IMR-90 (cell line): ENCODE results near the gene FBXL19. TPM values are rescaled to one million over a fixed set of nuclear protein-coding genes. Genes with fewer than 3 reads are reported as not detected.

ENCODE experiments used
- ATAC-seq: fragments of 200-7000 bp; cut with Tn5 transposase; 2 replicates; pipeline ENCODE4 v1.9.1; 2020; ENCODE audit warnings: low read depth, mild to moderate bottlenecking, moderate library complexity
- BruUV-seq: library from RNA; stranded (reverse); fragments of 400-500 nt; replicated peaks from 2 replicates; lab custom pipeline; 2021; lab: Mats Ljungman, UMichigan
- CTCF ChIA-PET: fragments of 300-600 bp; formaldehyde crosslinking; extraction: SDS; loops from one replicate; lab custom pipeline; 2021; ENCODE audit warnings: antibody characterized with exemption; lab: Yijun Ruan, JAX
- POLR2A ChIA-PET: fragments of 300-600 bp; sonication (Branson Sonifier 250); formaldehyde crosslinking; loops from one replicate; lab custom pipeline; 2022; ENCODE audit warnings: antibody characterized with exemption; ENCODE audit not compliant: unreplicated experiment; lab: Charles Lee
- DNase-seq: peaks from one replicate; pipeline ENCODE4 v3.0.0; 2013
- H2AFZ ChIP-seq: replicated peaks from 2 replicates; pipeline ENCODE3; 2013; ENCODE audit warnings: low read length, mild to moderate bottlenecking; ENCODE audit not compliant: poor library complexity
- H2AK5ac ChIP-seq: 2 replicates; pipeline ENCODE4 v1.6.1; 2013; ENCODE audit warnings: low read depth, low read length, inconsistent platforms
- H2AK9ac ChIP-seq: replicated peaks from 2 replicates; pipeline ENCODE3; 2013; ENCODE audit warnings: mild to moderate bottlenecking, low read depth, low read length, moderate library complexity; ENCODE audit not compliant: poor library complexity
- H2BK120ac ChIP-seq: 2 replicates; pipeline ENCODE4 v1.6.1; 2013; ENCODE audit warnings: low read depth, low read length, inconsistent platforms
- H2BK15ac ChIP-seq: 3 replicates; pipeline ENCODE4 v1.6.1; 2013; ENCODE audit warnings: low read depth, low read length, inconsistent platforms
- H2BK20ac ChIP-seq: 2 replicates; pipeline ENCODE4 v1.6.1; 2013; ENCODE audit warnings: low read depth, mild to moderate bottlenecking, inconsistent platforms, low read length, moderate library complexity
- H2BK5ac ChIP-seq: 2 replicates; pipeline ENCODE4 v1.6.1; 2013; ENCODE audit warnings: mild to moderate bottlenecking, low read depth, low read length, inconsistent platforms; ENCODE audit not compliant: poor library complexity, severe bottlenecking
- H3K14ac ChIP-seq: replicated peaks from 2 replicates; pipeline ENCODE4 v1.6.1; 2013; ENCODE audit warnings: low read depth, low read length, inconsistent platforms
- H3K18ac ChIP-seq: 2 replicates; pipeline ENCODE4 v1.6.1; 2013; ENCODE audit warnings: low read depth, low read length, control low read depth
- H3K23ac ChIP-seq: 2 replicates; pipeline ENCODE4 v1.6.1; 2013; ENCODE audit warnings: low read depth, low read length, inconsistent platforms
- H3K27ac ChIP-seq: 2 replicates; pipeline ENCODE4 v1.5.1; 2013; ENCODE audit warnings: mild to moderate bottlenecking, control low read depth, low read length; ENCODE audit not compliant: insufficient read depth
- H3K27me3 ChIP-seq: 2 replicates; pipeline ENCODE4 v1.6.1; 2013; ENCODE audit warnings: low read length; ENCODE audit not compliant: control insufficient read depth, insufficient read depth
- H3K36me3 ChIP-seq: 2 replicates; pipeline ENCODE4 v1.6.1; 2013; ENCODE audit warnings: low read length, mixed read lengths; ENCODE audit not compliant: control insufficient read depth, insufficient read depth
- H3K4ac ChIP-seq: 2 replicates; pipeline ENCODE4 v1.6.1; 2013; ENCODE audit warnings: low read depth, low read length, inconsistent platforms
- H3K4me1 ChIP-seq: 2 replicates; pipeline ENCODE4 v1.6.1; 2013; ENCODE audit warnings: low read length, mixed read lengths; ENCODE audit not compliant: control insufficient read depth, insufficient read depth
- H3K4me2 ChIP-seq: 2 replicates; pipeline ENCODE4 v1.6.1; 2013; ENCODE audit warnings: low read depth, mild to moderate bottlenecking, control low read depth, low read length, moderate library complexity
- H3K4me3 ChIP-seq: 2 replicates; pipeline ENCODE4 v1.5.1; 2013; ENCODE audit warnings: low read depth, mild to moderate bottlenecking, control low read depth, low read length, moderate library complexity; ENCODE audit not compliant: insufficient read depth
- H3K56ac ChIP-seq: 2 replicates; pipeline ENCODE4 v1.6.1; 2013; ENCODE audit warnings: low read length, inconsistent platforms; ENCODE audit not compliant: insufficient read depth; ENCODE audit errors: extremely low read depth
- H3K79me1 ChIP-seq, 2 experiments: 2 replicates each; pipeline ENCODE4 v1.6.1; 2013; ENCODE audit warnings: low read length in 2 of 2, inconsistent platforms in 1 of 2, low read depth in 1 of 2
- H3K9ac ChIP-seq: 2 replicates; pipeline ENCODE4 v1.6.1; 2013; ENCODE audit warnings: low read depth, low read length, control low read depth
- H3K9me1 ChIP-seq: 2 replicates; pipeline ENCODE4 v1.6.1; 2013; ENCODE audit warnings: low read length, inconsistent platforms; ENCODE audit not compliant: insufficient read depth
- H3K9me3 ChIP-seq: 2 replicates; pipeline ENCODE4 v1.6.1; 2013; ENCODE audit warnings: low read length; ENCODE audit not compliant: control insufficient read depth, insufficient read depth
- H4K20me1 ChIP-seq: 2 replicates; pipeline ENCODE4 v1.6.1; 2013; ENCODE audit warnings: low read length, inconsistent platforms; ENCODE audit not compliant: insufficient read depth
- H4K5ac ChIP-seq: 2 replicates; pipeline ENCODE4 v1.6.1; 2013; ENCODE audit warnings: mild to moderate bottlenecking, low read depth, low read length, control low read depth
- H4K8ac ChIP-seq, 2 experiments: 2 replicates each; pipeline ENCODE4 v1.6.1; 2013; ENCODE audit warnings: low read depth in 2 of 2, low read length in 2 of 2, control low read depth in 1 of 2, inconsistent platforms in 1 of 2
- H4K91ac ChIP-seq: 2 replicates; pipeline ENCODE4 v1.6.1; 2013; ENCODE audit warnings: low read depth, low read length, inconsistent platforms; ENCODE audit not compliant: insufficient read depth
- BHLHE40 ChIP-seq: fragments of 150-350 bp; IDR thresholded peaks from 2 replicates; pipeline ENCODE4 v1.6.1; 2016; ENCODE audit warnings: mild to moderate bottlenecking, low read depth, low read length
- CEBPB ChIP-seq: IDR thresholded peaks from 2 replicates; pipeline ENCODE4 v1.6.1; 2012; ENCODE audit warnings: low read depth, low read length, improper control_type of control experiment
- CTCF ChIP-seq: conservative IDR thresholded peaks from 2 replicates; pipeline ENCODE4 v1.5.1; 2012; ENCODE audit warnings: mild to moderate bottlenecking, low read depth, low read length, improper control_type of control experiment
- MAZ ChIP-seq: IDR thresholded peaks from 2 replicates; pipeline ENCODE4 v1.6.1; 2012; ENCODE audit warnings: low read depth, mild to moderate bottlenecking, low read length, improper control_type of control experiment, moderate library complexity, borderline replicate concordance
- POLR2A ChIP-seq: IDR thresholded peaks from 2 replicates; pipeline ENCODE4 v1.6.1; 2012; ENCODE audit warnings: mild to moderate bottlenecking, low read depth, low read length
- RAD21 ChIP-seq: IDR thresholded peaks from 2 replicates; pipeline ENCODE4 v1.6.1; 2012; ENCODE audit warnings: low read length, improper control_type of control experiment
- WGBS, 2 experiments: methylation state at CpG; one replicate each; pipeline versions ENCODE4 v1.1.5 to v1.1.7; 2013; ENCODE audit warnings: missing lambda C conversion rate in 2 of 2; ENCODE audit not compliant: insufficient read length in 1 of 2; ENCODE audit errors: extremely low coverage in 2 of 2; 5-methylcytosine and 5-hydroxymethylcytosine counted together
- dilution Hi-C: fragments of 300-500 bp; cut with HindIII; formaldehyde crosslinking; loops from one replicate; pipeline ENCODE4 v1.14.3; 2018; ENCODE audit warnings: low sequenced_read_pairs; ENCODE audit not compliant: unreplicated experiment
- in situ Hi-C: fragments of 300-500 bp; cut with MboI; formaldehyde crosslinking; loops from 3 replicates; pipeline ENCODE4 v1.14.3; 2019; ENCODE audit warnings: low sequenced_read_pairs, inconsistent platforms, mixed read lengths
- intact Hi-C: fragments of 100-400 bp; cut with micrococcal nuclease; formaldehyde crosslinking; loops from 2 replicates; pipeline ENCODE4 v1.10.0; 2022
- polyA plus RNA-seq, 3 experiments: library from polyadenylated mRNA; depleted of rRNA; stranded (reverse); fragments of >200 nt; gene quantifications; 2 replicates each; pipeline ENCODE4 v1.2.3, GENCODE V29; 2012; ENCODE audit warnings: low replicate concordance in 1 of 3
- total RNA-seq: library from RNA; depleted of rRNA; stranded (reverse); fragments of >200 nt; gene quantifications from 2 replicates; pipeline ENCODE4 v1.2.3, GENCODE V29; 2012

Gene FBXL19
- total and polyA plus RNA-seq, 2 of the 4 experiments (the other 2 are of a cell fraction): 5.0 to 13.8 TPM

DNA sequence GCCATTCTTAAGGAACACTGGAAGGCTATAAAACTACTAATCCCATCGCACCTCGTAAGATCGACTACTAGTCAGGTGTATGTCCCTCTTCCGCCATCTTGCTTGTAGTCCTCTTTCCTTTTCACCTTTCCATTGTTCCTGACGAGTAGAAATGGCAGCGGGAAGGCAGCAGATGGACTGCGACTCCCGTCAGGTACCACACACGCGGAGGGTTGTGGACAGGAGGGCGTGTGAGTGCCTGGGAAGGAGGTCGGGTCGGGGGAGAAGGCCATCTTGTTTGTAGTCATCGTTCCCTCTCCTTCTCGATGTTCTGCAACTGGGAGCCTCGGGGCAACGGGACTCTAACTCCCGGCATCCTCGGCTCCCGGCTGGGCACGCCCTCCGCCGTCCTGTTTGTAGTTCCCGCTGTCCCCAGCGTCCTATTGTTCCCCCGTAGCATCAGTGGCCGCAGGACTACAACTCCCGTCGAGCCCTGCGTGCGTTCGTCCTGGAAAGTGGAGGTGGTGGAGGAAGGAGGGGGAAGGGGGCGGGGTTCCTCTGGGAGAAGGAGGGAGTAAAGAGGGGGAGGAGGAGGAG lies 324 bp upstream of the FBXL19 start:
- Histone ChIP-seq H2BK20ac (peak overlapping the region; percentile 65), H2AFZ (peak overlapping the region; percentile 99), H3K79me1 (peaks cover 4 to 39% of the 10 kb centered on the region in 2 experiments; a peak in 2 of 4 replicates), H3K4me1 (peaks cover 2% of the 10 kb centered on the region; the same call in 1 of the 2 replicates), H2BK120ac (peak overlapping the region; percentile 92), H3K14ac (peak overlapping the region; percentile 94), H4K91ac (peak overlapping the region; percentile 98), H4K8ac (peak overlapping the region; percentile 83 to 99), H3K4me2 (peak overlapping the region; percentile 72), H4K20me1 (peaks cover 4% of the 10 kb centered on the region; the same call in 1 of the 2 replicates), H4K5ac (peak overlapping the region; percentile 96), H3K27ac (peak overlapping the region; percentile 94), H2AK9ac (peak overlapping the region; percentile 98), H3K36me3 (peaks cover 10% of the 10 kb centered on the region; the same call in 1 of the 2 replicates), H2BK15ac (peak overlapping the region; percentile 94; the same call in 2 of the 3 replicates), H3K4me3 (peak overlapping the region; percentile 59), H3K27me3 (no peaks in the 10 kb centered on the region), H3K9me3 (no peaks in the 10 kb centered on the region), H3K56ac (peak overlapping the region; percentile 92), H2BK5ac (peak overlapping the region; percentile 97), H2AK5ac (peak overlapping the region; percentile 100), H3K18ac (peak overlapping the region; percentile 88), H3K4ac (peak overlapping the region; percentile 98), H3K9me1 (no peaks in the 10 kb centered on the region), H3K23ac (peak overlapping the region; percentile 87), H3K9ac (peak overlapping the region; percentile 77)
- peak; percentile 79 for ATAC-seq
- TF ChIP-seq BHLHE40 (no peak), POLR2A (peak; percentile 78), CTCF (no peak), MAZ (peak; percentile 95), RAD21 (no peak), CEBPB (0 out of 2 replicates have a peak, but pooled peaks have one; percentile 8)
- intact Hi-C loops (loop anchor here (5.0 kb wide), 2 partner anchors 161 to 226 kb away; partner anchors contain the start of genes CFAP119, RNF40 and SRCAP), dilution Hi-C loops (no loop called here), in situ Hi-C loops (no loop called here)
- 0% methylated on average over 16 of the region's 33 CpGs; no CpG with 5 or more reads in 1 of the 2 experiments for WGBS, 2 experiments
- BruUV-seq: no TSS peak
- POLR2A ChIA-PET: interaction anchor here (0.6 to 0.7 kb wide), 3 partner anchors 48 to 238 kb away, joined by 3 to 5 read pairs (median 4); no protein-coding TSS in a partner anchor
- DNase-seq: peak; percentile 99
- CTCF ChIA-PET: interaction anchor here (1.1 kb wide), 1 partner anchor 19 kb away, joined by 4 read pairs; no protein-coding TSS in a partner anchor
